ENCODE measurements around the gene VDR. TPM values are rescaled to one million over a fixed set of nuclear protein-coding genes. Genes with fewer than 3 reads are reported as not detected.
"Not testable (repeated sequence)": the region's sequence is repeated elsewhere in the genome, so short reads cannot be mapped to it uniquely, and the experiment has no call there.

Gene VDR
- total RNA-seq, 1 donor from 2014 or later = 4.6 TPM

DNA sequence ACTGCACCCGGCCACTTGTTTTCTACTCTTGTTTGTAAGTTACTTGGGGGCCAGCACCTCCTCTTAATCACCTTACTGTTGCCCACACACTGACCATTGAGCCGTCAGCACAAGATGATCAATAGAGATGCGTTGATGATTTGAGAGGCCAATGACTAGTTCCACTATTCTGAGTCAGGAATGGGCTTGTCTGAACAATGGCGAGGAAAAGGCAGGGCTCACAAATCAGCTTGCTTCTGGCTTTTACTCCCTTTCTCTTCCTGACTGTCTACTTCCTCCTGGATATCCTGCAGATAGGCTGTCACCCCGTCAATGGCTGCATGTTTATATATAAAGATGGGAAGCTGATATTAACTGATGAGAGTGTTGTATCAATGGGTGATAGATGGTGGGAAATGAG is 55.9 kb downstream of the VDR start:
- Mint-ChIP-seq H3K27ac (ENCODE audit: unreplicated experiment) (no peak overlapping the region), H3K4me3 (ENCODE audit: unreplicated experiment) (no peak overlapping the region), H3K9me3 (ENCODE audit: low read depth) (no peaks in the 10 kb centered on the region), H3K27me3 (ENCODE audit: low read depth) (no peaks in the 10 kb centered on the region), H3K36me3 (ENCODE audit: low read depth) (peaks cover 5% of the 10 kb centered on the region), H3K4me1 (ENCODE audit: low read depth) (peaks cover 12% of the 10 kb centered on the region)
- TF ChIP-seq, protein P1, sequence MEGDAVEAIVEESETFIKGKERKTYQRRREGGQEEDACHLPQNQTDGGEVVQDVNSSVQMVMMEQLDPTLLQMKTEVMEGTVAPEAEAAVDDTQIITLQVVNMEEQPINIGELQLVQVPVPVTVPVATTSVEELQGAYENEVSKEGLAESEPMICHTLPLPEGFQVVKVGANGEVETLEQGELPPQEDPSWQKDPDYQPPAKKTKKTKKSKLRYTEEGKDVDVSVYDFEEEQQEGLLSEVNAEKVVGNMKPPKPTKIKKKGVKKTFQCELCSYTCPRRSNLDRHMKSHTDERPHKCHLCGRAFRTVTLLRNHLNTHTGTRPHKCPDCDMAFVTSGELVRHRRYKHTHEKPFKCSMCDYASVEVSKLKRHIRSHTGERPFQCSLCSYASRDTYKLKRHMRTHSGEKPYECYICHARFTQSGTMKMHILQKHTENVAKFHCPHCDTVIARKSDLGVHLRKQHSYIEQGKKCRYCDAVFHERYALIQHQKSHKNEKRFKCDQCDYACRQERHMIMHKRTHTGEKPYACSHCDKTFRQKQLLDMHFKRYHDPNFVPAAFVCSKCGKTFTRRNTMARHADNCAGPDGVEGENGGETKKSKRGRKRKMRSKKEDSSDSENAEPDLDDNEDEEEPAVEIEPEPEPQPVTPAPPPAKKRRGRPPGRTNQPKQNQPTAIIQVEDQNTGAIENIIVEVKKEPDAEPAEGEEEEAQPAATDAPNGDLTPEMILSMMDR (IDR thresholded peaks at IDR 0.05) = no peak
- DNase-seq (ENCODE audit: low spot score) = no peak

DNA sequence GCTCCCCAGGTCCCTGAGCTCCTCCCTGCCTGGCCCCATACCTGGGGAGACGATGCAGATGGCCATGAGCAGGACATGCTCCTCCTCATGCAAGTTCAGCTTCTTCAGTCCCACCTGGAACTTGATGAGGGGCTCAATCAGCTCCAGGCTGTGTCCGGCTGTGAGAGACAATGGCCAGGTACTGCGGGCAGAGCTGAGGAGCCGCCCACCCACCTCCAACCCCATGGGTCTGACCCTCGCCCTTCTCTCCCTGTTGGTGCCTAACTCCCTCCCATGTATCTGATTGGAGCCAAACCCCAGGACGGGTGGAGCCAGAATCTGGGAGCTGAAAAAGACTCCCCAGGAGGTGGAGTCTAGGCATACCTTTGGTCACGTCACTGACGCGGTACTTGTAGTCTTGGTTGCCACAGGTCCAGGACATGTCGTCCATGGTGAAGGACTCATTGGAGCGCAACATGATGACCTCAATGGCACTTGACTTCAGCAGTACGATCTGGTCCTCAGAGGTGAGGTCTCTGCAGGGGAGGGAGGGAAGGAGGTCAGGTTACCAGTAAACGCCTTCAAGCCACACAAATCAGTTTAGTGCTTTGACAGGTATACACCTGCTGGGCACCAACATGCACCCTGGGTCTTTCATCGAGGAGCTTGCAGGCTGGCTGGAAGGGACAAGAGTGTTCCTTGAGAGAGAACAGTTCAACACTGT is 58.3 kb downstream of the VDR start:
- TF ChIP-seq, protein P1 (IDR thresholded peaks at IDR 0.05) = no peak
- Mint-ChIP-seq H3K4me3 (ENCODE audit: unreplicated experiment) (no peak overlapping the region), H3K27ac (ENCODE audit: unreplicated experiment) (no peak overlapping the region), H3K4me1 (ENCODE audit: low read depth) (peaks cover 12% of the 10 kb centered on the region), H3K27me3 (ENCODE audit: low read depth) (no peaks in the 10 kb centered on the region), H3K9me3 (ENCODE audit: low read depth) (no peaks in the 10 kb centered on the region), H3K36me3 (ENCODE audit: low read depth) (peaks cover 5% of the 10 kb centered on the region)
- no peak for DNase-seq (ENCODE audit: low spot score)

DNA sequence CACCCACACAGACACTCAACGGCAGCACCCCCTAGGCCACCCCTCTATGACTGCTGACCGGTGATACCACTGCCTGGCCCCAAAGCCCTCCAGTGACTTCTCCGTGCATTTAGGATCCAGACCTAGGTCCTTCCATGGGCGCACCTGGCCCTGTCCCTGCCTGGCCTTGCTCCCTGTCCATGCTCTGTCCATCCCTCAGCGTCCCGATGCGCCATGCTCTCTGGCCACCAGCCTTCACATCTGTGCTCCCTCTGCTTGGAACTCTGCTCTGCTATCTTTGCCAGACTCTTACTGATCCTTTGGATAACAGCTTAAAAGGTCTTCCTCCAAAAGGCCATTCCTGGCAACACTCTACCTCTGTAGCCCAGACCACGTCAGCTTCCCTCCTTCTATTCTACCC is 59.7 kb downstream of the VDR start:
- Mint-ChIP-seq H3K36me3 (ENCODE audit: low read depth) (peaks cover 2% of the 10 kb centered on the region), H3K27me3 (ENCODE audit: low read depth) (peaks cover 3% of the 10 kb centered on the region), H3K27ac (ENCODE audit: unreplicated experiment) (no peak overlapping the region), H3K4me3 (ENCODE audit: unreplicated experiment) (no peak overlapping the region), H3K9me3 (ENCODE audit: low read depth) (no peaks in the 10 kb centered on the region), H3K4me1 (ENCODE audit: low read depth) (peaks cover 2% of the 10 kb centered on the region)
- DNase-seq (ENCODE audit: low spot score) = no peak
- TF ChIP-seq, protein P1 (IDR thresholded peaks at IDR 0.05) = no peak

DNA sequence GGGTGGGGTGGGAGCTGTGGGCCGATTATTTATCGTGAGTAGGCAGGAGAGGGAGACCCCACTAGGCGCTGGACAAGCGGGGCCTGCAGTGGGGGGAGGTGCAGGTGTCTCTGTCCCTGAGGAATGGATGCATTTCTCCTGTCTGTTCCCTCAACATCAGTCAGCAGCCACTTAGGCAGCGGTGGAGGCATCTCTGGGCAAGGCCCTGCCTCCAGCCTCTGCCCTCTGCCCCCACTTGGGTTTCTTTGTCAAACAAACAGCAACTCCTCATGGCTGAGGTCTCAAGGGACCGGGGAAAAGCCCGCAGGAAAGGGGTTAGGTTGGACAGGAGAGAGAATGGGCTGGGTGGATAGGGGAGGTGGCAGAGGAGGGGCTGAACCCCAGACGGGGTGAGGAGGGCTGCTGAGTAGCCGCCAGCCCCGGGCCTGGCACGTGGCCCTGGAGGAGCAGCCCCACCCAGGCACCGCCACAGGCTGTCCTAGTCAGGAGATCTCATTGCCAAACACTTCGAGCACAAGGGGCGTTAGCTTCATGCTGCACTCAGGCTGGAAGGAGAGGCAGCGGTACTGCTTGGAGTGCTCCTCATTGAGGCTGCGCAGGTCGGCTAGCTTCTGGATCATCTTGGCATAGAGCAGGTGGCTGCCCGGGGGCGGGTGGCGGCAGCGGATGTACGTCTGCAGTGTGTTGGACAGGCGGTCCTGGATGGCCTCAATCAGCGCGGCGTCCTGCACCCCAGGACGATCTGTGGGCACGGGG is 60.4 kb downstream of the VDR start:
- H3K4me1 Mint-ChIP-seq (ENCODE audit: low read depth) = no peaks in the 10 kb centered on the region
- H3K36me3 Mint-ChIP-seq (ENCODE audit: low read depth) = peaks cover 2% of the 10 kb centered on the region
- no peak for DNase-seq (ENCODE audit: low spot score)
- no peak overlapping the region for H3K4me3 Mint-ChIP-seq (ENCODE audit: unreplicated experiment)
- TF ChIP-seq, protein P1 (IDR thresholded peaks at IDR 0.05) = no peak
- H3K9me3 Mint-ChIP-seq (ENCODE audit: low read depth) = no peaks in the 10 kb centered on the region
- peaks cover 4% of the 10 kb centered on the region for H3K27me3 Mint-ChIP-seq (ENCODE audit: low read depth)
- H3K27ac Mint-ChIP-seq (ENCODE audit: unreplicated experiment) = no peak overlapping the region

DNA sequence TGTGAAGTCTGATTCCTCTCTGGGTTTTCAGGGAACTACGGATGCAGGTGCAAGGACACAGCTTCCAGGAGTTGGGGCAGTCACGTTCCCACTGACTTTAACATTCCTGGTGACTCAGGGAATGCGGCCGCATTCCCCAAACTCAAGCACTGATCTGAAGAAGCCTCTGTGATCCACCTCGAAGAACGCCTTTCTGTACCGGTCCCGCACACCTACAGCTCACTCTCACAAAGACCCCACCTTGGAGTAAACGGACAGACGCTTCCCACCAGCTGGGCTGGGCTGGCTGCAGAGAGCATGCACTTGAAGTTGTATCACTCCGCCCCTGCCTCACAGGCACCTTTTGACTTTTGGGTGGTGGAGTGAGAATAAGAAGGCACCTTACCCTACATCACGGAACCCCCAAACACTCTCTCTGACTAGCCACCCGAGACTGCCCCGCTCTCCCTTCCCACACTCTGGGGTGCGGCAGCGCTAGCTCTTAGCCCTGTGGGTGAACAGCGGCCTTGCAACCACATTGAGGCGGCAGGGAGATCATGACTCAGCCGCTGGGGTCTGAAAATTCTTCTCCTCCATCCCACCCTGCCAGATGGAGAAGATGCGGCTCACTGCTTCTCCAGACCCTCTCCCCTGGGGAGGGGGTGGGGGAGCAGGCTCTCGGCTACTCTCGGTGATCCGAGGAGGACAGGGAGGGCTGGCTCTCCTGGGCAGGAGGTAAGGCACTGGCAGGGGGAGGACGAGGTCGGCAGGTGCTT is 61.4 kb downstream of the VDR start:
- peaks cover 2% of the 10 kb centered on the region for H3K36me3 Mint-ChIP-seq (ENCODE audit: low read depth)
- H3K9me3 Mint-ChIP-seq (ENCODE audit: low read depth) = no peaks in the 10 kb centered on the region
- no peak overlapping the region for H3K27ac Mint-ChIP-seq (ENCODE audit: unreplicated experiment)
- H3K4me1 Mint-ChIP-seq (ENCODE audit: low read depth) = peaks cover 3% of the 10 kb centered on the region
- no peak for DNase-seq (ENCODE audit: low spot score)
- H3K4me3 Mint-ChIP-seq (ENCODE audit: unreplicated experiment) = no peak overlapping the region
- TF ChIP-seq, protein P1 (IDR thresholded peaks at IDR 0.05) = no peak
- H3K27me3 Mint-ChIP-seq (ENCODE audit: low read depth) = peaks cover 4% of the 10 kb centered on the region

DNA sequence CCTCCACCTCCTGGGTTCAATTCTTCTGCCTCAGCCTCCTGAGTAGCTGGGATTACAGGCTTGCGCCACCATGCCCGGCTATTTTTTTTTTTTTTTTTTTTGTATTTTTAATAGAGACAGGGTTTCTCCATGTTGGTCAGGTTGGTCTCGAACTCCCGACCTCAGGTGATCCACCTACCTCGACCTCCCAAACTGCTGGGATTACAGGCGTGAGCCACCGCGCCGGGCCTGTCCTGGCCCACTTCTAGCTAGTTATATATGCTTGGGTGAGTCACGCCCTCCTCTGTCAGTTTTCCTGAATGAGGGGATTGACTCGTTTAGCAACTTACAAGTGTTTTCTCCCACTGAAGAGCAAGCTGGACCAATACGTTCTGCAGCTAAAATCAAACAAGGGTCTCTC is 62.3 kb downstream of the VDR start:
- not testable (repeated sequence) for H3K4me1 Mint-ChIP-seq (ENCODE audit: low read depth); H3K4me3 Mint-ChIP-seq (ENCODE audit: unreplicated experiment); H3K36me3 Mint-ChIP-seq (ENCODE audit: low read depth); H3K27ac Mint-ChIP-seq (ENCODE audit: unreplicated experiment); H3K9me3 Mint-ChIP-seq (ENCODE audit: low read depth); DNase-seq (ENCODE audit: low spot score); H3K27me3 Mint-ChIP-seq (ENCODE audit: low read depth)
